ENCODE results near the gene SCN1A.

Gene SCN1A

DNA sequence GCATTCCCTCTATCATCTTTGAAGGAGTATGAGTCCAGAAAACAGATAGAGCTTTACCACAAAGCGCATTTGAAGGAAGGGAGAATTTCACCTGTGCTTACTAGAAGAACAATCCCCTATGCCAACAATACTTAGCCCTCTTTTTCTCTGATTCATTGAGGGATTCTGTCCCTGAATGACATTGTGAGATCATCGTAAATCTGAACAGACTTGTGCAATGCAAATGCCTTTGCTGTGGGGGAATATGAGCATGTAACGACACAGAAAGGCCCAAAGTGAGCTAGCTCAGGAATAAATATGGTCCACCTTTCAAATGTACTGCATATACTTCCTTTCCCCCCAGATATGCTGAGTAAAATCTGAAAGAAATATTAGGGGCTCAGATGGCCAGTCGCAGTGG is 67.6 kb downstream of the SCN1A start:
- ChIA-PET POLR2A (no interaction called here), CTCF (interaction anchor here (1.8 kb wide), 1 partner anchor 68 kb away, joined by 6 read pairs; the partner anchor contains the start of gene SCN1A)
- TF ChIP-seq, protein P1, sequence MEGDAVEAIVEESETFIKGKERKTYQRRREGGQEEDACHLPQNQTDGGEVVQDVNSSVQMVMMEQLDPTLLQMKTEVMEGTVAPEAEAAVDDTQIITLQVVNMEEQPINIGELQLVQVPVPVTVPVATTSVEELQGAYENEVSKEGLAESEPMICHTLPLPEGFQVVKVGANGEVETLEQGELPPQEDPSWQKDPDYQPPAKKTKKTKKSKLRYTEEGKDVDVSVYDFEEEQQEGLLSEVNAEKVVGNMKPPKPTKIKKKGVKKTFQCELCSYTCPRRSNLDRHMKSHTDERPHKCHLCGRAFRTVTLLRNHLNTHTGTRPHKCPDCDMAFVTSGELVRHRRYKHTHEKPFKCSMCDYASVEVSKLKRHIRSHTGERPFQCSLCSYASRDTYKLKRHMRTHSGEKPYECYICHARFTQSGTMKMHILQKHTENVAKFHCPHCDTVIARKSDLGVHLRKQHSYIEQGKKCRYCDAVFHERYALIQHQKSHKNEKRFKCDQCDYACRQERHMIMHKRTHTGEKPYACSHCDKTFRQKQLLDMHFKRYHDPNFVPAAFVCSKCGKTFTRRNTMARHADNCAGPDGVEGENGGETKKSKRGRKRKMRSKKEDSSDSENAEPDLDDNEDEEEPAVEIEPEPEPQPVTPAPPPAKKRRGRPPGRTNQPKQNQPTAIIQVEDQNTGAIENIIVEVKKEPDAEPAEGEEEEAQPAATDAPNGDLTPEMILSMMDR (IDR thresholded peaks at IDR 0.05; ENCODE audit: control extremely low read depth, extremely low read depth, low read depth, missing control alignments), result no peak
- DNase-seq (ENCODE audit: extremely low spot score), result no peak

DNA sequence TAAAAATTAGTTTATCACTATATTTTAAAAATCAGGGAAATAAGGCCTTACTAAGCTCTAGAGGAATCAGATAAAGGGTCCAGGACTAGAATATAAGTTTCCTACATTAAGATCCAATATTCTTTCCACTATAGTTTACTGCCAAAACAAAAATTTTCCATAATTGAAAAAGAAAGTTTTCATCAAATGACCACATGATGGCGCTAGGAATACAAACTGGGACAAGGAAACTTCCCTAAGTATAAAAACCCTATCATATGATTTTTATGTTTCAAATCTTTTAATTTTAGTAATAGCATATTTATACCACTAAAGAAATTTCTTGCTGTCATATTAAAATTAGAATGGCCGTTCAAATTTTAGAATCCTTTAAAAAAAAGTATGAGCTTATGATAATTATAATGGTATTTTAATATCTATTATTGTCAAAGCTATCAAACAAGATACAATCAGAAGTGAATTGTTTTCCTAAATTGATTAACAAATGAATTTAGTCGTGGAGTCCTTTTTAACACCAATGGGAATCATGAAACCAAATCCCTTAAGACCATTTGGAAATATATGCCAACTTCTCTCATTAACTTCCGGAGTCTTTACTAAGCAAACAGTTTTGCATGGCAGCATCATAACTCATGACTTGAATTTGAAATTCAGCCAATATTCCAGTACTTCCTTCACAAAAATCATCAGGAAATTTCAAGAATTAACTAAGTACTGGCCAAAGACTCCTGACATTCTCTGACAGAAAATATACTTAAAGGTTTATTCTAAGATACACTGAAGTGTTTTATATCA is 70.3 kb downstream of the SCN1A start:
- ChIA-PET CTCF (interaction anchor here (1.0 to 3.8 kb wide), 13 partner anchors 10 to 137 kb away, joined by 3 to 23 read pairs (median 4); partner anchors contain the start of gene SCN1A), POLR2A (no interaction called here)
- no peak for DNase-seq (ENCODE audit: extremely low spot score)
- TF ChIP-seq, protein P1 (IDR thresholded peaks at IDR 0.05; ENCODE audit: control extremely low read depth, extremely low read depth, low read depth, missing control alignments), result peak; percentile 7

DNA sequence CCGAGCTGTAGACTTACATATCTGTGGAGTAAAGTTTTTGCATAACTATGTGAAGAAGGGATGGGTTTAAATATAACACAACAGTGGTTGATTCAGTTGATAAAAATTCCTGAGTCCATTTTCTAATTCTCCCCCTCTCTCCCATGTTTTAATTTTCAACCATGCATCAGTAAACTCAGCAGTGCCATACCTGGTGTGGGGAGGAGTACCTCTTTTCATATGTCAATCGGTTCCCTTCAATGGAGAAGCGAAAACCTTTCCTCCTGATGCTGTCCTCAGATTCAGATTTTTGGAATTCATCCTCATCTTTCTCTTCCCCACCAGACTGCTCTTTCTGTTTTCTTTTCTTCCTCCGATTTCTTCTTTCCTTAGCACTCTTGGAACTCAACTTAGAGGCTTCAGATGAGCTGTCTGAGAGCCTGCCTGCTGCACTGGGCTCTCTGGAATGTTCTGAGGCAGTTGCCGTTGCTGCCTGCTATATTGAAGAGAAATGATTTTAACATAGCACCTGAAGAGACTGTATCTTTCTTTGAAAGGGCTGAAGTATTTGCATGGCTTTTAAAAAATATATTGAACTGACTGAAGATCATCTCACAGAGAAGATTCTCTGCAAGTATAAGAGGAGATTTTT is 82.9 kb downstream of the SCN1A start:
- DNase-seq (ENCODE audit: extremely low spot score), result no peak
- CTCF ChIA-PET, result interaction anchor here (1.0 kb wide), 1 partner anchor 9 kb away, joined by 5 read pairs; no protein-coding TSS in a partner anchor
- POLR2A ChIA-PET, result no interaction called here
- TF ChIP-seq, protein P1 (IDR thresholded peaks at IDR 0.05; ENCODE audit: control extremely low read depth, extremely low read depth, low read depth, missing control alignments), result no peak

DNA sequence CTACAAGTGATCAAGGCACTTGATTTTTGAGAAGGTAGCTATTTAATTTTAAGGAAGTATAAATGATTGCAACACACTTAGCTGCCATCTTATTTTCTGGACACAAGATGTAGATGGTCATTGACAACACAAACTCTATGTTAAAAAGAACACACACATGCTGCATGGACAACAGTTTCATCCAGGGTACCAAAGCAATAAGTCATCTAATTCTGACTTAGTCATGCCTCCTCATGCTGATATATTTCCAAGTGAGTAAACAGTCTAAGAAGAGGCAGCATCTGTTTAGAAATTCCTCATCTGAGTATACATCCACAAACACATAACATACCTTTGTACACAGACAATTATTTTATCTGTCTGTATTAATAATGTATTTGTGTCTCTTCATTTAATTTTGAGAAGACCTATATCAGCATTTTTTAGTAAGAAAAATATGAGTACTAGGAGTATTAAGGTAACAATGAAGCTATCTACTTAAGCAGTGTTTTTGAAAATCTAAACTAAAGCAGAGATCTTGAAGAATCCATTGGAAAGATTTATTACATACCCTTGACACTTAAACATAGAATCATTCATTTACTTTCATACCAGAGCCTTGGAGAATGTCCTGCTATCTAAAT is 84.9 kb downstream of the SCN1A start:
- DNase-seq (ENCODE audit: extremely low spot score), result no peak
- POLR2A ChIA-PET, result no interaction called here
- CTCF ChIA-PET, result interaction anchor here (0.8 to 2.2 kb wide), 2 partner anchors 12 to 15 kb away, joined by 3 to 11 read pairs; no protein-coding TSS in a partner anchor
- TF ChIP-seq, protein P1 (IDR thresholded peaks at IDR 0.05; ENCODE audit: control extremely low read depth, extremely low read depth, low read depth, missing control alignments), result no peak

DNA sequence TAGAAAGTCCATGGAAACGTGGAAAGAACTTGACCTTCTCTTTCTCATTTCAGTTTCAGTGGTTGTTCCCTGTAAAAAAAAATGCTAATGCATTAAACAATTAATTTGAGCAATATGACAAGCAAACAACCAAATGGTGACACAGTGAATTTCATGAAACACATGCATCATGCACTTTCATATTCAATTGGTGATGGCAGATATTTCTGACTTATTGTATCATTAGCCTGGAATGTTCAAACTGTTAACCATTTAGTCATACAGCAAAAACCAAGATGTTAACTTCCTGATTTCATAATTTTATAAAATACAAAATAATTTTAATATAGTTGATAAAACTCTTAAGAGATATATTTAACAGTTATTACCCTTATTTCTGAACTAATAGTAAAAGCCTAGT is 85.5 kb downstream of the SCN1A start:
- POLR2A ChIA-PET, result no interaction called here
- no peak for DNase-seq (ENCODE audit: extremely low spot score)
- CTCF ChIA-PET, result interaction anchor here (2.2 kb wide), 1 partner anchor 15 kb away, joined by 11 read pairs; no protein-coding TSS in a partner anchor
- TF ChIP-seq, protein P1 (IDR thresholded peaks at IDR 0.05; ENCODE audit: control extremely low read depth, extremely low read depth, low read depth, missing control alignments), result no peak

DNA sequence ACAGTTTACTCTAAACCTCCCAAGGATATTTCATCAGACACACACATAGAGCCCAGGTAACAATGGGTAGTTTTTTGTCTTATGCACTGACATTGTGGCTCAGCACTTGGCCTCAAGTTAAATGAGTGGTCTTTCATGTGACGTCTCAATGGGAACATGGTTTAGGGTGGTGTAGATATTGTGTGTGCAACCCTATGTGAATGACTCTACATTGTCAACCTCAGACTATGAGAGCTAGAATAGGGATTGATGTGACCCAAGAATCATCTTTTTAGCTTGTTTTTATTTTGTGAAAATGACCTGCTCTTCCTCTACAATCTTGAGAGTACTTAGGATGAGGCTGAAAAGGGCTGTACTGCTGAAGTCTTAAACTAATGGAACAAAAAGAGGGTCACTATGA is 86.2 kb downstream of the SCN1A start:
- TF ChIP-seq, protein P1 (IDR thresholded peaks at IDR 0.05; ENCODE audit: control extremely low read depth, extremely low read depth, low read depth, missing control alignments), result no peak
- ChIA-PET CTCF (interaction anchor here (2.2 kb wide), 1 partner anchor 16 kb away, joined by 11 read pairs; no protein-coding TSS in a partner anchor), POLR2A (no interaction called here)
- DNase-seq (ENCODE audit: extremely low spot score), result no peak
